Endodermal cell (in vitro differentiated cells): ENCODE measurements around the gene SSBP3. TPM values are rescaled to one million over a fixed set of nuclear protein-coding genes. Genes with fewer than 3 reads are reported as not detected.

Experiments used
- DNase-seq: peaks from one replicate; pipeline ENCODE4 v3.0.0-alpha.2; 2017
- H3K27ac ChIP-seq: 2 replicates; pipeline ENCODE4 v1.5.1; 2013; ENCODE audit warnings: mild to moderate bottlenecking, low read depth, low read length, moderate library complexity
- H3K27me3 ChIP-seq: 2 replicates; pipeline ENCODE4 v1.6.1; 2013; ENCODE audit warnings: mild to moderate bottlenecking, low read length, moderate library complexity; ENCODE audit not compliant: insufficient read depth, control insufficient read depth, poor library complexity, severe bottlenecking
- H3K36me3 ChIP-seq: 2 replicates; pipeline ENCODE4 v1.7.0; 2013; ENCODE audit warnings: mild to moderate bottlenecking, low read length, moderate library complexity; ENCODE audit not compliant: control insufficient read depth, insufficient read depth
- H3K4me1 ChIP-seq: one replicate; pipeline ENCODE4 v1.7.0; 2013; ENCODE audit warnings: low read length; ENCODE audit not compliant: control insufficient read depth, insufficient read depth
- H3K4me3 ChIP-seq: 2 replicates; pipeline ENCODE4 v1.5.1; 2013; ENCODE audit warnings: mild to moderate bottlenecking, low read length, moderate library complexity
- H3K9ac ChIP-seq: 2 replicates; pipeline ENCODE4 v1.6.1; 2013; ENCODE audit warnings: mild to moderate bottlenecking, low read length, moderate library complexity; ENCODE audit not compliant: poor library complexity, severe bottlenecking; ENCODE audit errors: extremely low read depth
- H3K9me3 ChIP-seq: 2 replicates; pipeline ENCODE4 v1.6.1; 2013; ENCODE audit warnings: mild to moderate bottlenecking, low read length, moderate library complexity; ENCODE audit not compliant: control insufficient read depth
- H3K27ac Mint-ChIP-seq: 2 replicates; pipeline ENCODE4 v1.8.0; 2020; ENCODE audit warnings: mixed read lengths
- H3K27me3 Mint-ChIP-seq: 2 replicates; pipeline ENCODE4 v1.8.0; 2021; ENCODE audit warnings: mild to moderate bottlenecking, mixed read lengths; ENCODE audit not compliant: insufficient read depth
- H3K36me3 Mint-ChIP-seq: 2 replicates; pipeline ENCODE4 v1.8.0; 2020; ENCODE audit warnings: low read depth, mixed read lengths
- H3K4me1 Mint-ChIP-seq: 2 replicates; pipeline ENCODE4 v1.8.0; 2020; ENCODE audit warnings: mixed read lengths
- H3K4me3 Mint-ChIP-seq: 2 replicates; pipeline ENCODE4 v1.8.0; 2020; ENCODE audit warnings: mild to moderate bottlenecking, moderate library complexity, mixed read lengths
- H3K9me3 Mint-ChIP-seq: 2 replicates; pipeline ENCODE4 v1.8.0; 2020; ENCODE audit warnings: mild to moderate bottlenecking, mixed read lengths
- CTCF ChIP-seq: fragments of 200-600 bp; sonication (generic); conservative IDR thresholded peaks from 2 replicates; pipeline ENCODE4 v1.5.0; 2021; ENCODE audit warnings: antibody characterized with exemption, mild to moderate bottlenecking
- WGBS, 2 experiments: methylation state at CpG; one replicate each; pipeline versions ENCODE4 v1.1.5 to v1.1.7; 2013; ENCODE audit warnings: missing lambda C conversion rate in 2 of 2, mixed read lengths in 1 of 2; ENCODE audit not compliant: insufficient coverage in 1 of 2, insufficient read length in 1 of 2; 5-methylcytosine and 5-hydroxymethylcytosine counted together
- total RNA-seq, 2 donors: library from RNA; stranded (reverse); fragmentation: NEBNext Ultra II Directional in 1 of 2; extraction: Animal tissue kit (Norgen Biotek cat#: 25700) in 1 of 2; gene quantifications; 2 replicates in 1 of 2; 3 replicates in 1 of 2; pipeline ENCODE4 v1.2.1, GENCODE V29; 2021

The SSBP3 gene
- total RNA-seq, 2 donors from 2014 or later: 342 TPM

- TF ChIP-seq CTCF: no peak
- no peaks in the 10 kb centered on the region for H3K9me3 Mint-ChIP-seq
- peaks cover 86% of the 10 kb centered on the region for H3K36me3 ChIP-seq
- peaks cover 69% of the 10 kb centered on the region for H3K4me1 ChIP-seq
- H3K27me3 ChIP-seq: no peaks in the 10 kb centered on the region
- H3K27me3 Mint-ChIP-seq: no peaks in the 10 kb centered on the region
- H3K36me3 Mint-ChIP-seq: peaks cover 58% of the 10 kb centered on the region
- peak overlapping the region; percentile 5 for H3K27ac ChIP-seq
- DNase-seq: no peak
- H3K27ac Mint-ChIP-seq: peak overlapping the region; percentile 89
- peak overlapping the region; percentile 12 for H3K4me3 ChIP-seq
- H3K9ac ChIP-seq: no peak overlapping the region
- H3K9me3 ChIP-seq: no peaks in the 10 kb centered on the region
- no peak overlapping the region for H3K4me3 Mint-ChIP-seq
- WGBS, 2 experiments: 68 to 76% methylated on average over 3 to 8 of the region's 8 CpGs
- H3K4me1 Mint-ChIP-seq: peaks cover 90% of the 10 kb centered on the region
Observed at GRCh38 chr1:54377040-54377691, 29.0 kb downstream of the SSBP3 start.

- no peaks in the 10 kb centered on the region for H3K27me3 Mint-ChIP-seq
- peak overlapping the region; percentile 35 for H3K4me3 Mint-ChIP-seq
- H3K36me3 Mint-ChIP-seq: peaks cover 62% of the 10 kb centered on the region
- Histone ChIP-seq H3K36me3 (peaks cover 86% of the 10 kb centered on the region), H3K4me3 (peak overlapping the region; percentile 39), H3K9me3 (no peaks in the 10 kb centered on the region), H3K4me1 (peaks cover 70% of the 10 kb centered on the region), H3K27me3 (no peaks in the 10 kb centered on the region), H3K27ac (peak overlapping the region; percentile 62), H3K9ac (no peak overlapping the region)
- no peaks in the 10 kb centered on the region for H3K9me3 Mint-ChIP-seq
- 73 to 78% methylated on average over 7 of the region's 7 CpGs for WGBS, 2 experiments
- H3K4me1 Mint-ChIP-seq: peaks cover 95% of the 10 kb centered on the region
- DNase-seq: no peak
- peak overlapping the region; percentile 89 for H3K27ac Mint-ChIP-seq
- TF ChIP-seq CTCF: no peak
Observed at GRCh38 chr1:54376430-54377039, 29.7 kb downstream of the SSBP3 start.

GRCh38 chr1:54375712-54376429, 30.3 kb downstream of the SSBP3 start:
- peaks cover 73% of the 10 kb centered on the region for H3K4me1 ChIP-seq
- H3K27ac Mint-ChIP-seq: peak overlapping the region; percentile 89
- H3K27me3 ChIP-seq: no peaks in the 10 kb centered on the region
- peaks cover 61% of the 10 kb centered on the region for H3K36me3 Mint-ChIP-seq
- DNase-seq: peak; percentile 68
- no peaks in the 10 kb centered on the region for H3K27me3 Mint-ChIP-seq
- no peaks in the 10 kb centered on the region for H3K9me3 Mint-ChIP-seq
- H3K9me3 ChIP-seq: no peaks in the 10 kb centered on the region
- H3K36me3 ChIP-seq: peaks cover 88% of the 10 kb centered on the region
- peak overlapping the region; percentile 35 for H3K4me3 Mint-ChIP-seq
- TF ChIP-seq CTCF: peak; percentile 50
- H3K27ac ChIP-seq: peak overlapping the region; percentile 62
- WGBS, 2 experiments: 60% methylated on average over 5 of the region's 8 CpGs; no CpG with 5 or more reads in 1 of the 2 experiments
- peak overlapping the region; percentile 39 for H3K4me3 ChIP-seq
- H3K4me1 Mint-ChIP-seq: peaks cover 96% of the 10 kb centered on the region
- H3K9ac ChIP-seq: no peak overlapping the region
